ENCODE data around the gene CCDC27. TPM values are rescaled to one million over a fixed set of nuclear protein-coding genes. Genes with fewer than 3 reads are reported as not detected.
A peak's percentile ranks its signal among the peaks of the same experiment; 100 is the strongest.

Gene CCDC27
- total RNA-seq, 1 donor from 2014 or later = not detected

DNA sequence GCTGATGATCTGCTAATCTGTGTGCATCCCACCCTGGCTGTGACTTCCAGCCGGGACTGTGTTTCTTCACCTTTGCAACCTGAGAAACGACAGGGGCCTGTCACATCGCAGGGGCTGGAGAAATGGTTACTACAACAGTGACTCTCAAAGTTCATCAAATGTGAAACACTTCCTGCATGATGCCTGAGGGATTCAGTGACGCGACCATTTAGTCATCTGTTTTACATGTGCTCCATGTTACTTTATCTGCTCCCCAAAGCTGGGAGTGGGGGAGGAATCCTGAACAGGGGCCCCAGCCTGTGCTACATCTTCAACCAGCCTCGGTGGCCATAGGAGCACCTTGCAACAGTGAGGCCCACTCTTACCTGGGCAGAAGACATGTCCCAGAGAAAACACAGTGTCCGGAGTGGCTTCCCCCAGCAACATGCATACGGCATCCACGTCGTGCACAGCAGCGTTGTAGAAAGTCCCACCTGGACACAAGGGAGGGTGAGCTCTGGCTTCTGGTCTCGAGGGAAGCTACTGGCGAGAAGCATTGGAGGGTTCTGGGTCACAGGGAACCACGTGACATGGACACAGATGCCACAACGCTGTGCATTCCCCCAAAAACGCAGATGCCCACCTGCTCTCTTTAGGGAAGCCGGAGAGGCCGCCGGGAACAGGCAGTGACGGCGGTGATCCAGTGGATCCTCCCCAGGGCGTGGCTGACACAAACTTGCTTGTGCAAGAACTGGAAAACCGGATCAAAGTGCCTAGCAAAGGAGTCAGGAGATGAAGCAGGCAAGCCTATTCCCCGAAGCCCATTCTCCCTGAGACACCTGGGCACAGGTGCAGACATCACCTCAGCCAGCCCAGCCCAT is 9.6 kb upstream of the CCDC27 start:
- TF ChIP-seq, protein P1, sequence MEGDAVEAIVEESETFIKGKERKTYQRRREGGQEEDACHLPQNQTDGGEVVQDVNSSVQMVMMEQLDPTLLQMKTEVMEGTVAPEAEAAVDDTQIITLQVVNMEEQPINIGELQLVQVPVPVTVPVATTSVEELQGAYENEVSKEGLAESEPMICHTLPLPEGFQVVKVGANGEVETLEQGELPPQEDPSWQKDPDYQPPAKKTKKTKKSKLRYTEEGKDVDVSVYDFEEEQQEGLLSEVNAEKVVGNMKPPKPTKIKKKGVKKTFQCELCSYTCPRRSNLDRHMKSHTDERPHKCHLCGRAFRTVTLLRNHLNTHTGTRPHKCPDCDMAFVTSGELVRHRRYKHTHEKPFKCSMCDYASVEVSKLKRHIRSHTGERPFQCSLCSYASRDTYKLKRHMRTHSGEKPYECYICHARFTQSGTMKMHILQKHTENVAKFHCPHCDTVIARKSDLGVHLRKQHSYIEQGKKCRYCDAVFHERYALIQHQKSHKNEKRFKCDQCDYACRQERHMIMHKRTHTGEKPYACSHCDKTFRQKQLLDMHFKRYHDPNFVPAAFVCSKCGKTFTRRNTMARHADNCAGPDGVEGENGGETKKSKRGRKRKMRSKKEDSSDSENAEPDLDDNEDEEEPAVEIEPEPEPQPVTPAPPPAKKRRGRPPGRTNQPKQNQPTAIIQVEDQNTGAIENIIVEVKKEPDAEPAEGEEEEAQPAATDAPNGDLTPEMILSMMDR (conservative IDR thresholded peaks at IDR 0.05; ENCODE audit: low read depth, low read length) = no peak
- no peak for DNase-seq (ENCODE audit: low read depth)
- no peak overlapping the region for H3K4me3 ChIP-seq (ENCODE audit: low read depth, low read length)

DNA sequence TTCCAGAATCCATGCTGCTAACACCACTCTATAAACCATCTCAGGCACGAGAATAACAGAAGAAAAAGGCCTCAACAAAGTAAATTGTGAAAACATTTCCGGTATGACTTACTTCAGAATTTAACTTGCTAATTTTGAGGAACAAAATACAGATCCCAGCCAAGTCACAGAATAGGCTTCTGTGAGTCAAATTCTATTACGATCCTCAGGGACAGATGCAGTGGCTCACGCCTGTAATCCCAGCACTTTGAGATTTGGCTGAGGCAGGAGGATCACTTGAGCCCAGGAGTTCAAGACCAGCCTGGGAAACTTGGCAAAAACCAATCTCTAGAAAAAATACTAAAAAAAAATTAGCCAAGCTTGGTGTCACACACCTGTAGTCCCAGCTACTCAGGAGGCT is 8.8 kb upstream of the CCDC27 start:
- DNase-seq (ENCODE audit: low read depth) = no peak
- TF ChIP-seq, protein P1 (conservative IDR thresholded peaks at IDR 0.05; ENCODE audit: low read depth, low read length) = no peak
- H3K4me3 ChIP-seq (ENCODE audit: low read depth, low read length) = no peak overlapping the region

DNA sequence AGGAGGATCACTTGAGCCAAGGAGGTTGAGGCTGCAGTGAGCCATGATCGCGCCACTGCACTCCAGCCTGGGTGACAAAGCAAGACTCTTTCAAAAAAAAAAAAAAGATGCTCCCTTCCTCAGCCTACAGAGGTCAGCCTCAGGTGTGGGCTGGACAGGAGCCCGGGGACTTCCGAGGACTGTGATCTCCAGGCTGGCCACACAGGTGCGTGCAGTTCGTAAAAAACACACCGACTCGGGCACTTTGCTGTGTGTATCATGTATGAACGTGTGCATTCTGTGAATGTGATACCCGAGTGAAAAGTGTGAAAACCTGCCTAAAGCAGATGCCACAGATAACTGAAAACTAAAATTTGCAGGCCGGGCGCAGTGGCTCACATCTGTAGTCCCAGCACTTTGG is 8.4 kb upstream of the CCDC27 start:
- no peak overlapping the region for H3K4me3 ChIP-seq (ENCODE audit: low read depth, low read length)
- no peak for DNase-seq (ENCODE audit: low read depth)
- TF ChIP-seq, protein P1 (conservative IDR thresholded peaks at IDR 0.05; ENCODE audit: low read depth, low read length) = no peak

DNA sequence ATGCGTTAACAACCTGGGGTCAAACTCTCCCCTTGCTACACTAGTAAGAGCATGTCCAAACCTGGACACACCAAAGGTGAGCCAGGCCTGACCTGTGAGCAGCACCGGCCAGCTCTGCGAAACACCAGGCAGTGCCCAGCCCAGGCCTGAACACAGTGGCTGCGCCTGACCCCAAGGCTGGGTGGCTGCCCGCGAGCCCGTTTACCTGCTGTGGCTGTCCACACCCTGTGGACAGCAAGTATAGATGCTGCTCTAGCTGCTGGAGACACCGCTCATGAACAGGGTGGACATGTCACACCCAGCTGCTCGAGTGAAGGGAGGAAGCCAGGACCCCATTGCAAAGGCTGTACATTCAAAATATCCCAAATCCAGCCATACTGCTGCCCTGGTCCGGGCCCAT is 7.6 kb upstream of the CCDC27 start:
- TF ChIP-seq, protein P1 (conservative IDR thresholded peaks at IDR 0.05; ENCODE audit: low read depth, low read length) = no peak
- DNase-seq (ENCODE audit: low read depth) = no peak

DNA sequence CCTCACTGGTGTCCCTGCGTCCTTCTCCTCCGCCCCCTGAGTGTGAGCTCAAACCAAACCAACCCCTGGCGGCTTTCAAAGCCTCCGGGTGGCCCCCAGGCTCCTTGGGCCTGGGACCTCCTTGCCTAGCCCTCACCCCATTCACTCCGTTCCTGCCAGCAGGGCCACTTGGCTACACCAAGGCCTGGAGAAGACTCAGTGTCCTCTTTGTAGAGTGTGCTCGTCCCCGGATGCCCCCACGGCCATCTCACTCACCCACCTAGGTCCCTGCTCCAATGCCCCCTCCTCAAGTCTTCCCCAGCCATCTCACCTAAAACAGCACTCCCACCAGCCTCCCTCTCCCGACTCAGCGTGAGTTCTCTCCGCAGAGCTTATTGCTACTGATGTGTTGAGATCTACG is 7.2 kb upstream of the CCDC27 start:
- DNase-seq (ENCODE audit: low read depth) = no peak
- TF ChIP-seq, protein P1 (conservative IDR thresholded peaks at IDR 0.05; ENCODE audit: low read depth, low read length) = no peak
- H3K4me3 ChIP-seq (ENCODE audit: low read depth, low read length) = no peak overlapping the region

More for the DNA sequence above, 7.6 kb upstream of the CCDC27 start:
- no peak overlapping the region for H3K4me3 ChIP-seq (ENCODE audit: low read depth, low read length)

DNA sequence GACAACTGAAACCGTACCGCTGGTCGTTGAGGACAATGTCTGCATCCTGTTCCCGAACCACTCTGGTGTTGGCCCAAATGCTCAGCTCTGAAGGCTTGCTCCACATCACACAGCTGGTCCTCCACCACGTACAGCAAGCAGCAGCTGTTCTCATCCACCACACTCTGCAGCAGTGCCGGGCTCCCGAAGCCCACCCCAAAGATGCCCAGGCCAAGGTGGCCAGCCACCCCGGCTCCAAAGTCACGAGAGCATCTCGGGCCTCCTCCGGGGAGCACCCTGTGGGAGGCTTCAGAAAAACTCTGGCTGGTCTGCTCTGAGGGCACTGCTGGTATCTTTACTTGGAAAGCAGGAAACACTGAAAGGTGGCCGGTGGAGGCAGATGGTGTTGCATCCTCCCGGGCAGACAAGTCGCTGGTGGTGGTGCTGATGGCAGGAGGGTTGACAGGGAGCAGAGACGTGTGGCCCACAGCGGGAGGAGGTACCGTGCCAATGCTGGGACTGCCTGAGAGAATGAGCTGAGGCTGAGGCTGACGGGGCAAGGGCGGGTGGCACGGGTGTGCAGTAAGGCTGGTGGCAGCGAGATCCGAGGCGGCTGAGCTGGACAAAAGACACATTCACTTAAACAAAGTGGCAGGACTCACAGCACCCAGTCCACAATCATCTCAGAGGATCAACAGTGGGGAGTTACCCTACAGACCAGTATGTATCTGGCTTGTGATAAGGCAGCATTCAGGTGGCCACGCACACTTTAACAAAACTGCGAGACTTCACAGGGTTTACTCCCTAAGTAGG is 6.5 kb upstream of the CCDC27 start:
- H3K4me3 ChIP-seq (ENCODE audit: low read depth, low read length) = peak overlapping the region; percentile 78
- DNase-seq (ENCODE audit: low read depth) = no peak
- TF ChIP-seq, protein P1 (conservative IDR thresholded peaks at IDR 0.05; ENCODE audit: low read depth, low read length) = no peak
